Suprapubic skin (tissue), 4 donors: ENCODE data around the gene NRXN3. TPM values are rescaled to one million over a fixed set of nuclear protein-coding genes. Genes with fewer than 3 reads are reported as not detected.

Experiments used
- DNase-seq, 2 donors: peaks; one replicate each; pipeline ENCODE4 v3.0.0-alpha.2; 2019; ENCODE audit warnings: low spot score in 2 of 2
- H3K27ac ChIP-seq: fragments of 200-600 bp; sonication (generic); one replicate; pipeline ENCODE4 v1.5.1; 2019
- H3K27me3 ChIP-seq: fragments of 200-600 bp; sonication (generic); one replicate; pipeline ENCODE4 v1.5.1; 2019
- H3K36me3 ChIP-seq: fragments of 200-600 bp; sonication (generic); one replicate; pipeline ENCODE4 v1.5.1; 2019
- H3K4me1 ChIP-seq: fragments of 200-600 bp; sonication (generic); one replicate; pipeline ENCODE4 v1.5.1; 2019
- H3K4me3 ChIP-seq: fragments of 200-600 bp; sonication (generic); one replicate; pipeline ENCODE4 v1.5.1; 2019; ENCODE audit warnings: mild to moderate bottlenecking
- H3K9me3 ChIP-seq: fragments of 200-600 bp; sonication (generic); one replicate; pipeline ENCODE4 v1.5.1; 2019
- EP300 ChIP-seq: sonication (generic); formaldehyde crosslinking; IDR thresholded peaks from one replicate; pipeline ENCODE4 v1.6.1; 2017; ENCODE audit warnings: antibody characterized with exemption
- POLR2A ChIP-seq, 2 donors: fragments of 450-650 bp; IDR thresholded peaks; one replicate each; pipeline ENCODE4 v1.6.1; 2017; ENCODE audit warnings: antibody characterized with exemption in 2 of 2, mild to moderate bottlenecking in 2 of 2, moderate library complexity in 2 of 2
- POLR2AphosphoS5 ChIP-seq, 3 donors: sonication (generic); formaldehyde crosslinking; IDR thresholded peaks; one replicate each; pipeline ENCODE4 v1.6.1; 2017; ENCODE audit warnings: antibody characterized with exemption in 3 of 3
- WGBS: methylation state at CpG from one replicate; pipeline ENCODE4 v1.1.5; 2018; 5-methylcytosine and 5-hydroxymethylcytosine counted together
- total RNA-seq, 4 donors: library from RNA; depleted of rRNA; stranded (reverse); fragments of >200 nt; gene quantifications; one replicate each; pipeline ENCODE4 v1.1.0, GENCODE V29; 2016
- TF ChIP-seq, protein P1 (sequence below), 2 donors: fragments of 200-600 bp in 1 of 2; fragments of 450-650 bp in 1 of 2; sonication (generic) in 1 of 2; IDR thresholded peaks; one replicate each; pipeline ENCODE4 v1.5.1; 2016 to 2019; ENCODE audit warnings: antibody characterized with exemption in 2 of 2, mild to moderate bottlenecking in 1 of 2, moderate library complexity in 1 of 2

NRXN3 gene
- total RNA-seq, 4 donors from 2014 or later, result 0.79 to 4.3 (median 3.3) TPM

GRCh38 chr14:78857974-78858373 is 687.8 kb downstream of the NRXN3 start:
- Histone ChIP-seq H3K9me3 (no peaks in the 10 kb centered on the region), H3K36me3 (no peaks in the 10 kb centered on the region), H3K27ac (no peak overlapping the region), H3K4me1 (no peaks in the 10 kb centered on the region), H3K27me3 (no peaks in the 10 kb centered on the region), H3K4me3 (no peak overlapping the region)
- TF ChIP-seq, protein P1, sequence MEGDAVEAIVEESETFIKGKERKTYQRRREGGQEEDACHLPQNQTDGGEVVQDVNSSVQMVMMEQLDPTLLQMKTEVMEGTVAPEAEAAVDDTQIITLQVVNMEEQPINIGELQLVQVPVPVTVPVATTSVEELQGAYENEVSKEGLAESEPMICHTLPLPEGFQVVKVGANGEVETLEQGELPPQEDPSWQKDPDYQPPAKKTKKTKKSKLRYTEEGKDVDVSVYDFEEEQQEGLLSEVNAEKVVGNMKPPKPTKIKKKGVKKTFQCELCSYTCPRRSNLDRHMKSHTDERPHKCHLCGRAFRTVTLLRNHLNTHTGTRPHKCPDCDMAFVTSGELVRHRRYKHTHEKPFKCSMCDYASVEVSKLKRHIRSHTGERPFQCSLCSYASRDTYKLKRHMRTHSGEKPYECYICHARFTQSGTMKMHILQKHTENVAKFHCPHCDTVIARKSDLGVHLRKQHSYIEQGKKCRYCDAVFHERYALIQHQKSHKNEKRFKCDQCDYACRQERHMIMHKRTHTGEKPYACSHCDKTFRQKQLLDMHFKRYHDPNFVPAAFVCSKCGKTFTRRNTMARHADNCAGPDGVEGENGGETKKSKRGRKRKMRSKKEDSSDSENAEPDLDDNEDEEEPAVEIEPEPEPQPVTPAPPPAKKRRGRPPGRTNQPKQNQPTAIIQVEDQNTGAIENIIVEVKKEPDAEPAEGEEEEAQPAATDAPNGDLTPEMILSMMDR (IDR thresholded peaks at IDR 0.05), result no peak
- TF ChIP-seq POLR2AphosphoS5 (IDR thresholded peaks at IDR 0.05) (no peak), POLR2A (IDR thresholded peaks at IDR 0.05) (no peak), EP300 (no peak)
- DNase-seq, result no peak
- 74% methylated on average over 4 of the region's 4 CpGs for WGBS

DNA sequence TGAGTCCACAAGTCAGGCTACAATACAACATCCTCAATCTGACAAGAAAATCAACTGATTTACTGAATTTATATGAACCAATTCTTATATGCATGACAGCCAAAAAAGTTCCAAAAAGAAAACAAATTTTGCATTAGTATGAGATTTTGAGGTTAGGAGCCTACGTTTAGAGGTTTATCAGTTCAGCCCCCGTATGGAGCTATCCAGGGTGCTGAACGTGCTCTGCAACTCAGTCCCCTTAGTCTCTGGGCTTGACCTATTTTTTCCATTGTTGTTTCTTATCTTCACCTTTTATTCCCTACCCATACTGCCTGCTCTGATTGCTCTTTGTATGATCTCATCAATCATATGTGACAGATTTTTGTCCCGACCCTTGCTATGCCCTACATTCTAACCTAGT is 693.0 kb downstream of the NRXN3 start:
- Histone ChIP-seq H3K36me3 (no peaks in the 10 kb centered on the region), H3K4me3 (no peak overlapping the region), H3K9me3 (no peaks in the 10 kb centered on the region), H3K27ac (no peak overlapping the region), H3K4me1 (no peaks in the 10 kb centered on the region), H3K27me3 (no peaks in the 10 kb centered on the region)
- TF ChIP-seq, protein P1 (IDR thresholded peaks at IDR 0.05), result no peak
- TF ChIP-seq EP300, result no peak
- no peak for TF ChIP-seq POLR2AphosphoS5 (IDR thresholded peaks at IDR 0.05)
- TF ChIP-seq POLR2A (IDR thresholded peaks at IDR 0.05), result no peak
- DNase-seq, result no peak
- WGBS, result 3% methylated on average over 4 of the region's 4 CpGs

DNA sequence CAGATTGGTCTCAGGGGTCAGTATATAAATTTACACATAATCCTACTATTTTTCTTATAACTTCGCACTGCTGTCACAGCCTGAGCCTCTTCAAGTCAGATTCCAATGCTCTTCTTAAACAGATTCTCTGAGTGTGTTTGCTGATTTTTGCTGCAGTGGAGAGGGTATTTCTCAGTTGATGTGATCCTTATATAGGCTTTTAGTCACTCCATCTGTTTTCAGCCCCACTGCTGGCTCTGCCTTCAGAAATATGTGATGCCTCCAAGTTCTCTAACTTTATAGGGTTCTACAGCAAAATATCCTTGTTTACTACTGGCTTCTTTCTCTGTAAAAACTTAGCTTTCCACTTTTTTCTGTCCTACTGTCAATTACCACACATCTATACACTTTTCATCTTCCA is 702.7 kb downstream of the NRXN3 start:
- 84% methylated on average over 1 of the region's 1 CpG for WGBS
- no peaks in the 10 kb centered on the region for H3K27me3 ChIP-seq
- no peak for TF ChIP-seq POLR2AphosphoS5 (IDR thresholded peaks at IDR 0.05)
- H3K27ac ChIP-seq, result no peak overlapping the region
- no peaks in the 10 kb centered on the region for H3K9me3 ChIP-seq
- H3K4me3 ChIP-seq, result no peak overlapping the region
- no peak for DNase-seq
- no peaks in the 10 kb centered on the region for H3K36me3 ChIP-seq
- no peaks in the 10 kb centered on the region for H3K4me1 ChIP-seq

DNA sequence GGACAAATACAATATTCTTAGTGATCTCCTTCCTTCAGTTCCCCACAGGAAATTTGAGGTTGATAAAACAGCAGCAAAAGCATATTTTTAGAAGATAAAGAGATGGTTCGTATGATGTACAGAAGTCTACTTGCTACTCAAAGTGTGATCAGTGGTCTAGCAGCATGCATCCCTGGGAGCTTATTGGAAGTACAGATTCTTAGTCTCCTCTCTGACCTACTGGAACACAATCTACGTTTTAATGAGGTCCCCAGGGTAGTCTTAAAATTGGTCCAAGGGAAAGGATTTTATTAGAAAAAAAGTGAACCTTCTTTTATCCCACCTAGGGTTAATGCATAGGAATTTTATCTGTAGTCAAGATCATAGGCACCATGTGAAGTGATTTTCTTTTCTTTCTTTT is 703.4 kb downstream of the NRXN3 start:
- TF ChIP-seq POLR2A (IDR thresholded peaks at IDR 0.05) (no peak), POLR2AphosphoS5 (IDR thresholded peaks at IDR 0.05) (no peak), EP300 (no peak)
- TF ChIP-seq, protein P1 (IDR thresholded peaks at IDR 0.05), result no peak
- Histone ChIP-seq H3K4me1 (no peaks in the 10 kb centered on the region), H3K36me3 (no peaks in the 10 kb centered on the region), H3K27me3 (no peaks in the 10 kb centered on the region), H3K27ac (no peak overlapping the region), H3K4me3 (no peak overlapping the region), H3K9me3 (no peaks in the 10 kb centered on the region)
- WGBS, result 63% methylated on average over 2 of the region's 2 CpGs
- no peak for DNase-seq

GRCh38 chr14:78875049-78875448 is 704.9 kb downstream of the NRXN3 start:
- TF ChIP-seq, protein P1 (IDR thresholded peaks at IDR 0.05), result no peak
- TF ChIP-seq POLR2AphosphoS5 (IDR thresholded peaks at IDR 0.05), result no peak
- TF ChIP-seq EP300, result no peak
- no peak for TF ChIP-seq POLR2A (IDR thresholded peaks at IDR 0.05)
- WGBS, result 24% methylated on average over 2 of the region's 2 CpGs

DNA sequence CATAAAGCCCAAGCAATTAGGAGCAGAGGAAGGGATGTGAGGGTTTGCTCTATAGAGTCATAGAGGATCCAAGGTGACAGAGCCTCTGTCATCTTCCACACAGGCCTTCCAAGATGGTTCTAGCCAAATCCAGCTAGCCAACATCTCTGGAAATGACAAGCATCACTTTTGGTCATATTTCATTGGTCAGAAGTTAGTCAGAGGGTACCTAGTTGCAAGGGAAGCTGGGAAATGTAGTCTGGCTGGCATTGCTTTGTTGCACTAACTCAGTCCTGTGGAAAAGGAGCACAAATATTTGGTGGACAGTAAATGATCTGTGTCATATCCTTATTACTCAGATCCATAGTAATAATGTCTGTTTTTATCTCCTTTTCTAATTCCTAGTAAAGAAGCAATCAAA is 715.7 kb downstream of the NRXN3 start:
- DNase-seq, result no peak
- Histone ChIP-seq H3K9me3 (peaks cover 5% of the 10 kb centered on the region), H3K27me3 (no peaks in the 10 kb centered on the region), H3K4me3 (no peak overlapping the region), H3K36me3 (no peaks in the 10 kb centered on the region), H3K27ac (no peak overlapping the region), H3K4me1 (no peaks in the 10 kb centered on the region)
- TF ChIP-seq POLR2AphosphoS5 (IDR thresholded peaks at IDR 0.05) (no peak), EP300 (no peak), POLR2A (IDR thresholded peaks at IDR 0.05) (no peak)
- TF ChIP-seq, protein P1 (IDR thresholded peaks at IDR 0.05), result no peak

More at GRCh38 chr14:78875049-78875448, 704.9 kb downstream of the NRXN3 start:
- Histone ChIP-seq H3K27ac (no peak overlapping the region), H3K4me3 (no peak overlapping the region), H3K4me1 (no peaks in the 10 kb centered on the region), H3K27me3 (no peaks in the 10 kb centered on the region), H3K9me3 (no peaks in the 10 kb centered on the region), H3K36me3 (no peaks in the 10 kb centered on the region)
- no peak for DNase-seq
